Smooth muscle cell (in vitro differentiated cells): ENCODE measurements around the gene SLC37A1. TPM values are rescaled to one million over a fixed set of nuclear protein-coding genes. Genes with fewer than 3 reads are reported as not detected.
A peak's percentile ranks its signal among the peaks of the same experiment; 100 is the strongest.

Experiments
- DNase-seq: peaks from one replicate; lab custom pipeline; 2025; ENCODE audit not compliant: unreplicated experiment; lab: John Stamatoyannopoulos, UW
- H2AFZ ChIP-seq: fragments of 200-600 bp; sonication (generic); 2 replicates; pipeline ENCODE4 v1.6.0; 2016; ENCODE audit warnings: antibody characterized with exemption, low read depth, mild to moderate bottlenecking
- H3F3A ChIP-seq: fragments of 200-600 bp; sonication (generic); 2 replicates; pipeline ENCODE4 v1.6.0; 2017; ENCODE audit warnings: antibody characterized with exemption, low read depth
- H3K27ac ChIP-seq: fragments of 200-600 bp; sonication (generic); 2 replicates; pipeline ENCODE4 v1.5.1; 2016; ENCODE audit warnings: low read depth, mild to moderate bottlenecking
- H3K27me3 ChIP-seq: fragments of 200-600 bp; sonication (generic); 2 replicates; pipeline ENCODE4 v1.6.1; 2016; ENCODE audit warnings: low read depth, mild to moderate bottlenecking
- H3K36me3 ChIP-seq: fragments of 200-600 bp; sonication (generic); 2 replicates; pipeline ENCODE4 v1.5.1; 2016; ENCODE audit warnings: low read depth
- H3K4me1 ChIP-seq: fragments of 200-600 bp; sonication (generic); 2 replicates; pipeline ENCODE4 v1.5.1; 2016; ENCODE audit warnings: low read depth
- H3K4me2 ChIP-seq: fragments of 200-600 bp; sonication (generic); 2 replicates; pipeline ENCODE4 v1.6.0; 2016; ENCODE audit warnings: mild to moderate bottlenecking
- H3K4me3 ChIP-seq: fragments of 200-600 bp; sonication (generic); 2 replicates; pipeline ENCODE4 v1.5.1; 2016; ENCODE audit warnings: mild to moderate bottlenecking
- H3K79me2 ChIP-seq: fragments of 200-600 bp; sonication (generic); 2 replicates; pipeline ENCODE4 v1.6.0; 2016; ENCODE audit warnings: low read depth, mild to moderate bottlenecking
- H3K9ac ChIP-seq: fragments of 200-600 bp; sonication (generic); 2 replicates; pipeline ENCODE4 v1.6.0; 2016; ENCODE audit warnings: low read depth
- H3K9me3 ChIP-seq: fragments of 200-600 bp; sonication (generic); replicated peaks from 2 replicates; pipeline ENCODE4 v1.5.1; 2016; ENCODE audit warnings: low read depth
- H4K20me1 ChIP-seq: fragments of 200-600 bp; sonication (generic); 2 replicates; pipeline ENCODE4 v1.6.0; 2016; ENCODE audit warnings: low read depth
- WGBS: methylation state at CpG from one replicate; pipeline ENCODE4 v1.1.7; 2016; ENCODE audit warnings: low lambda C conversion rate; 5-methylcytosine and 5-hydroxymethylcytosine counted together
- polyA plus RNA-seq: library from polyadenylated mRNA; unstranded; fragments of >200 nt; fragmentation: Nextera tagmentation; extraction: Ambion mirVana; gene quantifications from 2 replicates; pipeline ENCODE4 v1.2.1, GENCODE V29; 2016
- total RNA-seq: library from RNA; depleted of rRNA; stranded (reverse); fragments of >200 nt; gene quantifications from 2 replicates; pipeline ENCODE4 v1.2.3, GENCODE V29; 2014
- TF ChIP-seq, protein P1 (sequence below): fragments of 200-600 bp; sonication (generic); IDR thresholded peaks from 2 replicates; pipeline ENCODE4 v1.5.1; 2017; ENCODE audit warnings: borderline replicate concordance, mild to moderate bottlenecking, antibody characterized with exemption; ENCODE audit not compliant: insufficient read depth, poor library complexity, severe bottlenecking

The SLC37A1 gene
- total and polyA plus RNA-seq, 2 experiments from 2014 or later = 15.0 to 18.0 TPM

DNA sequence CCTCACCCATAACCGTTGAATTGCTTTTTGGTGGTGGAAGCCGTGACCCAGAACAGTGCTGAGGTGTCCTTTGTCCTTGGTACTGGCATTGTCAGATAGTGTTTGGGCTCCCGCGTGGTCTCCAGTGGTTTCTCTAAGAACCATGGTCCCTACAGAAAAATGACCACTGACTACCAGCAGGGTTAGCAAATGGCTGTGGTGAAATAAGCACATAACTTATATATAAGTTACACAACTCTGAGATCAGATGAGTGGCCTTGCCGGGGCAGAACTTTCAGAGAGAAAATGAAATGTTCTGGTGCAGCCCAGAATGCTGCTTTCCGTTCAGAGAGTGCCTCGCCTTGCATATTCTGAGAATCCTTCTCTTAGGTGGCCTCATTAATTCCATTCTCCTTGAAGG lies 5.0 kb downstream of the SLC37A1 start:
- peaks cover 23% of the 10 kb centered on the region for H3F3A ChIP-seq
- no peaks in the 10 kb centered on the region for H3K27me3 ChIP-seq
- H2AFZ ChIP-seq = no peak overlapping the region
- H3K4me2 ChIP-seq = peak overlapping the region; percentile 54
- DNase-seq = no peak
- TF ChIP-seq, protein P1, sequence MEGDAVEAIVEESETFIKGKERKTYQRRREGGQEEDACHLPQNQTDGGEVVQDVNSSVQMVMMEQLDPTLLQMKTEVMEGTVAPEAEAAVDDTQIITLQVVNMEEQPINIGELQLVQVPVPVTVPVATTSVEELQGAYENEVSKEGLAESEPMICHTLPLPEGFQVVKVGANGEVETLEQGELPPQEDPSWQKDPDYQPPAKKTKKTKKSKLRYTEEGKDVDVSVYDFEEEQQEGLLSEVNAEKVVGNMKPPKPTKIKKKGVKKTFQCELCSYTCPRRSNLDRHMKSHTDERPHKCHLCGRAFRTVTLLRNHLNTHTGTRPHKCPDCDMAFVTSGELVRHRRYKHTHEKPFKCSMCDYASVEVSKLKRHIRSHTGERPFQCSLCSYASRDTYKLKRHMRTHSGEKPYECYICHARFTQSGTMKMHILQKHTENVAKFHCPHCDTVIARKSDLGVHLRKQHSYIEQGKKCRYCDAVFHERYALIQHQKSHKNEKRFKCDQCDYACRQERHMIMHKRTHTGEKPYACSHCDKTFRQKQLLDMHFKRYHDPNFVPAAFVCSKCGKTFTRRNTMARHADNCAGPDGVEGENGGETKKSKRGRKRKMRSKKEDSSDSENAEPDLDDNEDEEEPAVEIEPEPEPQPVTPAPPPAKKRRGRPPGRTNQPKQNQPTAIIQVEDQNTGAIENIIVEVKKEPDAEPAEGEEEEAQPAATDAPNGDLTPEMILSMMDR = no peak
- WGBS = 83% methylated on average over 7 of the region's 7 CpGs
- no peaks in the 10 kb centered on the region for H3K9me3 ChIP-seq
- H3K4me1 ChIP-seq = peaks cover 20% of the 10 kb centered on the region
- H3K4me3 ChIP-seq = no peak overlapping the region
- H4K20me1 ChIP-seq = no peaks in the 10 kb centered on the region
- peak overlapping the region; percentile 90 for H3K27ac ChIP-seq
- peak overlapping the region; percentile 35 for H3K9ac ChIP-seq
- no peaks in the 10 kb centered on the region for H3K36me3 ChIP-seq
- no peaks in the 10 kb centered on the region for H3K79me2 ChIP-seq

DNA sequence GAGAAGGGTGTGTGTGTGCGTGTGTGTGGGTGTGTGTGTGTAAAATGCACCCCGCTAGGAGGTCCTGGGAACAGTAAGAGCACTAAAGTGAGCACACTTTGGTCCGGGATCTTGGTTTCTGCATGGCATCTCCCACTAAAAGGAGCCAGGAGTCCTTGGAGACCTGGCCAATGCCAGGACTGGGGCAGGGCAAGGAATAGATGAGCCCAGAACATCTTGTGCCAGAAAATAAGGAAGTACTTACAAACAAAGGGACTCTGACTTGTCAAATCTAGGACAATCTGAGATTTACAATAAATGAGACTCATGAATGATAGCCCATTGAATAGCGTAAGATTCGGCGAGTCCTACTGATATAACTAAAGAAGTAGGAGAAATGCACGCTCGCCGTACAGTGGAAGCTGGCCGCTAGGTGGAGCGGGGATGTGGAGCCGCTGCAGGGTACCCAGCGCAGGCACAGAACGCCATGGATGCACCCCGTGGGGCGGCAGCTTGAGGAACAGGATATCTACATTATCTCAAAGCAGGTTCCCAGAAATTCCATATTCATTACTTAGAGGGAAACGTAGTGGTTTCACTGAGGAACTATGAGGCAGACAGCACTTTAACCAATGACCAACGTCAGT lies 7.1 kb downstream of the SLC37A1 start:
- H3K4me1 ChIP-seq = peaks cover 30% of the 10 kb centered on the region
- no peaks in the 10 kb centered on the region for H3K79me2 ChIP-seq
- no peaks in the 10 kb centered on the region for H3K27me3 ChIP-seq
- H4K20me1 ChIP-seq = no peaks in the 10 kb centered on the region
- no peak for DNase-seq
- H3K4me2 ChIP-seq = no peak overlapping the region
- H2AFZ ChIP-seq = no peak overlapping the region
- H3K36me3 ChIP-seq = no peaks in the 10 kb centered on the region
- no peak overlapping the region for H3K4me3 ChIP-seq
- H3K9me3 ChIP-seq = no peaks in the 10 kb centered on the region
- TF ChIP-seq, protein P1 = peak; percentile 11
- H3K9ac ChIP-seq = no peak overlapping the region
- H3K27ac ChIP-seq = no peak overlapping the region
- WGBS = 88% methylated on average over 18 of the region's 18 CpGs
- H3F3A ChIP-seq = peaks cover 17% of the 10 kb centered on the region

DNA sequence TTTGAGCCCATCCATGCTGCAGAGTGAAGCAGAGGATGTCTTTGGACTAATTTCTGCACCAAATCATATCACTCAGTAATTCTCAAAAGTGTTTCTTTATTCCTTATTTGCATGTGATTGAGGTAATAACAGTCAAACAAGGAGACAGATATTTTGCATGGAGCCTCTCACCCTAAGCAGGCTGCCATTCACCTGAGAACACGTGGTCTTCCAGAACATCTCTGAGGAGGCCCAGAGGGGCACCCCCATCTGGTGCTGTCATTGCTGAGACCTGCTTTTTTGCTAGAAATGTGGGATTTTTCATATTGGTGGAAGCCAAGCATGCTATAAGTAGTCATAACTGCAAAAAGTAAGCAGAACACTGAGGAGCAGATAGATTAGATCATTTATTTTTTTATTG lies 7.7 kb downstream of the SLC37A1 start:
- Histone ChIP-seq H3K27me3 (no peaks in the 10 kb centered on the region), H3K9ac (no peak overlapping the region), H3K36me3 (no peaks in the 10 kb centered on the region), H3K79me2 (no peaks in the 10 kb centered on the region), H3F3A (peaks cover 15% of the 10 kb centered on the region), H2AFZ (no peak overlapping the region), H3K4me2 (no peak overlapping the region), H3K4me1 (peaks cover 33% of the 10 kb centered on the region), H4K20me1 (no peaks in the 10 kb centered on the region), H3K4me3 (no peak overlapping the region), H3K9me3 (no peaks in the 10 kb centered on the region), H3K27ac (no peak overlapping the region)
- 97% methylated on average over 1 of the region's 1 CpG for WGBS
- TF ChIP-seq, protein P1 = no peak
- DNase-seq = no peak

DNA sequence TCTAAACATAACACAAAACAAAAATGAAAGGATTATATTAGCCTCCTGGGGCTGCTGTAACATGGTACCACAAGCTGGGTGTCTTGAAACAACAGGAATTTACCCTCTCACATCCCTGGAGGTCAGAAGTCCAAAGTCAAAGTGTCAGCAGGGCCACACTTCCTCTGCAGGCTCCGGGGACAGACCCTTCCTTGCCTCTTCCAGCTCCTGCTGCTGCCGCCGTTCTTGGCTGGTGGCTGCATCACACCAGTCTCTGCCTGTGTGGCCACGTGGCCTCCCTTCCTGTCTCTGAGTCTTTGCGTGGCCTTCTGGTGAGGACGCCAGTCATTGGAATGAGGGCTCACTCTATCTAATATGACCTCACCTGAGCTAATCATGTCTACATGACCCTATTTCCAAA lies 8.2 kb downstream of the SLC37A1 start:
- H3K36me3 ChIP-seq = no peaks in the 10 kb centered on the region
- H3K4me2 ChIP-seq = no peak overlapping the region
- no peak for DNase-seq
- no peak overlapping the region for H3K4me3 ChIP-seq
- no peaks in the 10 kb centered on the region for H3K79me2 ChIP-seq
- WGBS = 94% methylated on average over 6 of the region's 6 CpGs
- H3K27ac ChIP-seq = no peak overlapping the region
- TF ChIP-seq, protein P1 = no peak
- H4K20me1 ChIP-seq = no peaks in the 10 kb centered on the region
- no peak overlapping the region for H2AFZ ChIP-seq
- H3K27me3 ChIP-seq = no peaks in the 10 kb centered on the region
- peaks cover 38% of the 10 kb centered on the region for H3K4me1 ChIP-seq
- no peaks in the 10 kb centered on the region for H3K9me3 ChIP-seq
- no peak overlapping the region for H3K9ac ChIP-seq
- peaks cover 14% of the 10 kb centered on the region for H3F3A ChIP-seq
